WTC11 (cell line): ENCODE measurements around the gene ELAVL1. TPM values are rescaled to one million over a fixed set of nuclear protein-coding genes. Genes with fewer than 3 reads are reported as not detected.

Experiments used
- ATAC-seq: fragments of 200-7000 bp; cut with Tn5 transposase; 2 replicates; pipeline ENCODE4 v1.10.0; 2021; ENCODE audit warnings: mild to moderate bottlenecking, moderate library complexity
- CTCF ChIA-PET: fragments of 300-600 bp; sonication (Branson Sonifier 250); formaldehyde crosslinking; loops from one replicate; lab custom pipeline; 2021; ENCODE audit warnings: antibody characterized with exemption; lab: Charles Lee
- POLR2A ChIA-PET: fragments of 350-600 bp; sonication (Branson Sonifier 250); formaldehyde crosslinking; loops from one replicate; lab custom pipeline; 2021; ENCODE audit warnings: antibody characterized with exemption; lab: Charles Lee
- DNase-seq: peaks from one replicate; pipeline ENCODE4 v3.0.0; 2021; ENCODE audit warnings: low spot score
- H3K27ac Mint-ChIP-seq: 2 replicates; pipeline ENCODE4 v1.8.0; 2021; ENCODE audit warnings: mixed read lengths
- H3K27me3 Mint-ChIP-seq: 2 replicates; pipeline ENCODE4 v1.8.0; 2021; ENCODE audit warnings: low read depth, mild to moderate bottlenecking, moderate library complexity, mixed read lengths
- H3K36me3 Mint-ChIP-seq: 2 replicates; pipeline ENCODE4 v1.8.0; 2021; ENCODE audit warnings: mixed read lengths
- H3K4me1 Mint-ChIP-seq: 2 replicates; pipeline ENCODE4 v1.8.0; 2022; ENCODE audit warnings: mixed read lengths
- H3K4me3 Mint-ChIP-seq: 2 replicates; pipeline ENCODE4 v1.8.0; 2021; ENCODE audit warnings: mild to moderate bottlenecking, moderate library complexity, mixed read lengths
- H3K9me3 Mint-ChIP-seq: 2 replicates; pipeline ENCODE4 v1.8.0; 2021; ENCODE audit warnings: mixed read lengths
- CREB1 ChIP-seq: sonication (generic); formaldehyde crosslinking; IDR thresholded peaks from 2 replicates; pipeline ENCODE4 v1.8.0; 2023; ENCODE audit warnings: mild to moderate bottlenecking, missing genetic modification reagents
- FOXK1 ChIP-seq: sonication (generic); formaldehyde crosslinking; IDR thresholded peaks from 2 replicates; pipeline ENCODE4 v1.8.0; 2022; ENCODE audit warnings: mild to moderate bottlenecking, moderate library complexity, missing genetic modification reagents
- JAZF1 ChIP-seq: fragments of 250-450 bp; sonication (Bioruptor Pico); IDR thresholded peaks from 2 replicates; pipeline ENCODE4 v1.9.0; 2021; ENCODE audit warnings: moderate library complexity, mild to moderate bottlenecking, inconsistent platforms
- KAT7 ChIP-seq: sonication (generic); formaldehyde crosslinking; IDR thresholded peaks from 2 replicates; pipeline ENCODE4 v1.8.1; 2023; ENCODE audit warnings: missing genetic modification reagents, mild to moderate bottlenecking, borderline replicate concordance
- NFE2L1 ChIP-seq: sonication (generic); formaldehyde crosslinking; IDR thresholded peaks from 2 replicates; pipeline ENCODE4 v1.8.1; 2023; ENCODE audit warnings: missing genetic modification reagents
- ZNF138 ChIP-seq: sonication (generic); formaldehyde crosslinking; conservative IDR thresholded peaks from 2 replicates; pipeline ENCODE4 v1.8.1; 2022; ENCODE audit warnings: mild to moderate bottlenecking, moderate library complexity, missing genetic modification reagents
- ZNF671 ChIP-seq: fragments of 250-450 bp; sonication (Bioruptor Pico); IDR thresholded peaks from 2 replicates; pipeline ENCODE4 v1.8.0; 2021; ENCODE audit warnings: mild to moderate bottlenecking
- total RNA-seq: library from RNA; stranded (reverse); gene quantifications from 3 replicates; pipeline ENCODE4 v1.2.3, GENCODE V29; 2021
- TF ChIP-seq, protein P1 (sequence below): sonication (generic); formaldehyde crosslinking; IDR thresholded peaks from 2 replicates; pipeline ENCODE4 v1.8.1; 2023; ENCODE audit warnings: mild to moderate bottlenecking, missing genetic modification reagents, moderate library complexity
- TF ChIP-seq, protein P2 (sequence below): fragments of 250-450 bp; sonication (Bioruptor Pico); conservative IDR thresholded peaks from 2 replicates; pipeline ENCODE4 v1.9.0; 2021; ENCODE audit warnings: mild to moderate bottlenecking
- TF ChIP-seq, protein P3 (sequence below): sonication (generic); formaldehyde crosslinking; IDR thresholded peaks from 2 replicates; pipeline ENCODE4 v1.8.1; 2023; ENCODE audit warnings: mild to moderate bottlenecking, missing genetic modification reagents, moderate library complexity
- TF ChIP-seq, protein P4 (sequence below): sonication (generic); formaldehyde crosslinking; IDR thresholded peaks from 2 replicates; pipeline ENCODE4 v1.8.1; 2022; ENCODE audit warnings: mild to moderate bottlenecking, missing genetic modification reagents, moderate library complexity, borderline replicate concordance
- TF ChIP-seq, protein P5 (sequence below): sonication (generic); formaldehyde crosslinking; IDR thresholded peaks from 2 replicates; pipeline ENCODE4 v1.8.1; 2022; ENCODE audit warnings: missing genetic modification reagents, borderline replicate concordance
- TF ChIP-seq, protein P6 (sequence below): sonication (generic); formaldehyde crosslinking; IDR thresholded peaks from 2 replicates; pipeline ENCODE4 v1.8.1; 2023; ENCODE audit warnings: mild to moderate bottlenecking, moderate library complexity, missing genetic modification reagents

ELAVL1 gene
- total RNA-seq, 1 experiment from 2014 or later: 160 TPM

DNA sequence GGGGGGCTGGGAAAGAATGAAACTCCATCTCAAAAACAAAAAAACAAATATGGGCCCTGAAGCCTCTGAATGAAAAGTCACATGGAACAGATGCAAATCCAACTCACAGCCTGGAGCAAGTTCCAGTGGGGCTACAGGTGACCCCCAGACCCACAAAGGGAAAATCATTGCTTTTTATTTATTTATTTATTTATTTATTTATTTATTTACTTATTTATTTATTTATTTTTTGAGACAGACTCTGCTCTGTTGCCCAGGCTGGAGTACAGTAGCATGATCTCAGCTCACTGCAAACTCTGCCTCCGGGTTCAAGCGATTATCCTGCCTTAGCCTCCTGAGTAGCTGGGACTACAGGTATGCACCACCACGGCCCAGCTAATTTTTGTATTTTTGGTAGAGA is 33.8 kb upstream of the ELAVL1 start:
- Mint-ChIP-seq H3K27me3 (peaks cover 15% of the 10 kb centered on the region), H3K36me3 (no peaks in the 10 kb centered on the region), H3K4me3 (no peak overlapping the region), H3K9me3 (peaks cover 4% of the 10 kb centered on the region; the same call in 1 of the 2 replicates), H3K4me1 (0 out of 2 replicates have a peak, but pooled peaks cover 4% of the 10 kb centered on the region), H3K27ac (no peak overlapping the region)
- ChIA-PET CTCF (no interaction called here), POLR2A (no interaction called here)
- TF ChIP-seq, protein P1, sequence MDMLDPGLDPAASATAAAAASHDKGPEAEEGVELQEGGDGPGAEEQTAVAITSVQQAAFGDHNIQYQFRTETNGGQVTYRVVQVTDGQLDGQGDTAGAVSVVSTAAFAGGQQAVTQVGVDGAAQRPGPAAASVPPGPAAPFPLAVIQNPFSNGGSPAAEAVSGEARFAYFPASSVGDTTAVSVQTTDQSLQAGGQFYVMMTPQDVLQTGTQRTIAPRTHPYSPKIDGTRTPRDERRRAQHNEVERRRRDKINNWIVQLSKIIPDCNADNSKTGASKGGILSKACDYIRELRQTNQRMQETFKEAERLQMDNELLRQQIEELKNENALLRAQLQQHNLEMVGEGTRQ (CRISPR knock-in tag): no peak
- no peak for DNase-seq
- no peak for ATAC-seq

DNA sequence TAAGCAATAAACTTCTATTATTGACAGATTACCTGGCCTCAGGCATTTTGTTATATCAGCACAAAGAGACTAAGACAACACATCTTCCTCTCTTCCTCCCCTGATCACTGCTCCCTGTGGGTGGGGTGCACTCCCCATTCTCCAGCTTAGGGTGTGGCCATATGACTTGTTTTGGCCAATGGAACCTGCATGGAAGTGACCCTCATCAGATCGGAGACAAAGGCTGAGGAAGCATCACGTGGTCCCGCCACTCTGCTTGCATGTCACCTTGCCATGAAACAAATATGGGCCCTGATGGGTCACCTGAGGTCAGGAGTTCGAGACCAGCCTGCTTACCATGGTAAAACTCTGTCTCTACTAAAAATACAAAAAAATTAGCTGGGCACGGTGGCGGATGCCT is 33.4 kb upstream of the ELAVL1 start:
- Mint-ChIP-seq H3K36me3 (no peaks in the 10 kb centered on the region), H3K27me3 (peaks cover 13% of the 10 kb centered on the region), H3K27ac (no peak overlapping the region), H3K4me1 (0 out of 2 replicates have a peak, but pooled peaks cover 4% of the 10 kb centered on the region), H3K9me3 (peaks cover 4% of the 10 kb centered on the region; the same call in 1 of the 2 replicates), H3K4me3 (no peak overlapping the region)
- no peak for DNase-seq
- no peak for ATAC-seq
- ChIA-PET POLR2A (interaction anchor here (0.7 kb wide), 1 partner anchor 140 kb away, joined by 3 read pairs; no protein-coding TSS in a partner anchor), CTCF (no interaction called here)
- TF ChIP-seq KAT7 (CRISPR knock-in tag): no peak
- TF ChIP-seq, protein P2, sequence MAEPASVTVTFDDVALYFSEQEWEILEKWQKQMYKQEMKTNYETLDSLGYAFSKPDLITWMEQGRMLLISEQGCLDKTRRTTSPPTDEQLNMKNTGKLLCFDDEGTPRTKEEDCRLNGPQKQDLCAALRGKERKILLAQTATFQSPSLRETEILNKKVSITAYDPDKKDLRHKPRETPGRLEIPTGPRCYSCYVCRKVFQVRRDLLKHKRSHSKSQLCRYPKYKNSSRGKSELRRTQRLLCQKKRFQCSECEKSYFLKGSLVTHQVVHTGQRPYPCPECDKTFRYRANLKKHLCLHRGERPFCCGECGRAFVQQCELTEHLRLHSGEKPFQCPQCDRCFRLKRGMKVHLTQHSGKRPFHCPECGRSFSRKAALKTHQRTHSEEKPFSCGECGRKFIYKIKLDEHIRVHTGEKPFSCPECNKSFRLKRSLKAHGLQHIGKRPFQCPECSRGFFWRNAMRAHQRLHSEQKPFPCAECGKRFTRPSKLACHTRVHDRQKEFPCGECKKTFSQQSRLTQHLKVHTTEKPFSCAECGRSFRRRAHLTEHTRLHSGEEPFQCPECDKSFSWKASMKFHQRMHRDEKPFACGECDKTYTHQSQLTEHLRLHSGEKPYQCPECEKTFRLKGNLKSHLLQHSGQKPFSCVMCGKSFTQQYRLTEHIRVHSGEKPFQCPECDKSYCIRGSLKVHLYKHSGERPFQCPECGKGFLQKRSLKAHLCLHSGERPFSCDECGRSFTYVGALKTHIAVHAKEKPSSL (CRISPR knock-in tag): no peak
- TF ChIP-seq, protein P3, sequence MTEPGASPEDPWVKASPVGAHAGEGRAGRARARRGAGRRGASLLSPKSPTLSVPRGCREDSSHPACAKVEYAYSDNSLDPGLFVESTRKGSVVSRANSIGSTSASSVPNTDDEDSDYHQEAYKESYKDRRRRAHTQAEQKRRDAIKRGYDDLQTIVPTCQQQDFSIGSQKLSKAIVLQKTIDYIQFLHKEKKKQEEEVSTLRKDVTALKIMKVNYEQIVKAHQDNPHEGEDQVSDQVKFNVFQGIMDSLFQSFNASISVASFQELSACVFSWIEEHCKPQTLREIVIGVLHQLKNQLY (CRISPR knock-in tag): no peak
- TF ChIP-seq ZNF671: no peak
- TF ChIP-seq, protein P4, sequence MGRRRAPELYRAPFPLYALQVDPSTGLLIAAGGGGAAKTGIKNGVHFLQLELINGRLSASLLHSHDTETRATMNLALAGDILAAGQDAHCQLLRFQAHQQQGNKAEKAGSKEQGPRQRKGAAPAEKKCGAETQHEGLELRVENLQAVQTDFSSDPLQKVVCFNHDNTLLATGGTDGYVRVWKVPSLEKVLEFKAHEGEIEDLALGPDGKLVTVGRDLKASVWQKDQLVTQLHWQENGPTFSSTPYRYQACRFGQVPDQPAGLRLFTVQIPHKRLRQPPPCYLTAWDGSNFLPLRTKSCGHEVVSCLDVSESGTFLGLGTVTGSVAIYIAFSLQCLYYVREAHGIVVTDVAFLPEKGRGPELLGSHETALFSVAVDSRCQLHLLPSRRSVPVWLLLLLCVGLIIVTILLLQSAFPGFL (CRISPR knock-in tag): no peak
- no peak for TF ChIP-seq ZNF138

DNA sequence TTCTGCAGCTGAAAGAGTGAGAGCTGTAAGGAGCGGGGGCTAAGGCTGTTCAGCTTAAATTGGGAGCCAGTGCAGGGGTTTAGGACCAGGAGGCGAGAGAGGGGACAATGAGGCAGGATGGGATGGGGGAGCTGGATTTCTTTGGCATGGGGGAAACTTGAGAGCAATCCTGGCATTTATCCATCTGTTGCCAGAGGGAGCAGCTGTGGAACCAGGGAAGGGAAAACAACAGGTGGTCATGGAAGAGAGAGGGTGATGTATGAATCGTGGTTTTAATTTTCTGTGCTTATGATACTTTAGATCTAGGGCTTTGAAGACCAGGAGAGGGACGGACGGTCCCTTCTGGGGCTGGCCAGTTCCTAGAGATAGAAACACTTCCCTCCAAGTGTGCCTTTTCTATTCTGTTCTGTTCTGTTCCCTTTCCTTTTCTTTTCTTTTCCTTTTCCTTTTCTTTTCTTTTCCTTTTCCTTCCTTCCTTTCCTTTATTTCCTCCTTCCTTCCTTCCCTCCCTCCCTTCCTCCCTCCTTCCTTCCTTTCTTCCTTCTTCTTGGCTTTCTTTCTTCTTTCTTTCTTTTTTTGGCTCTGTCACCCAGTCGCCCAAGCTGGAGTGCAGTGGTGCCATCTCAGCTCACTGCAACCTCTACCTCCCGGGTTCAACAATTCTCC is 31.1 kb upstream of the ELAVL1 start:
- POLR2A ChIA-PET: interaction anchor here (0.6 kb wide), 1 partner anchor 261 kb away, joined by 4 read pairs; no protein-coding TSS in a partner anchor
- H3K9me3 Mint-ChIP-seq: peaks cover 4% of the 10 kb centered on the region; the same call in 1 of the 2 replicates
- TF ChIP-seq NFE2L1 (CRISPR knock-in tag): no peak
- TF ChIP-seq, protein P5, sequence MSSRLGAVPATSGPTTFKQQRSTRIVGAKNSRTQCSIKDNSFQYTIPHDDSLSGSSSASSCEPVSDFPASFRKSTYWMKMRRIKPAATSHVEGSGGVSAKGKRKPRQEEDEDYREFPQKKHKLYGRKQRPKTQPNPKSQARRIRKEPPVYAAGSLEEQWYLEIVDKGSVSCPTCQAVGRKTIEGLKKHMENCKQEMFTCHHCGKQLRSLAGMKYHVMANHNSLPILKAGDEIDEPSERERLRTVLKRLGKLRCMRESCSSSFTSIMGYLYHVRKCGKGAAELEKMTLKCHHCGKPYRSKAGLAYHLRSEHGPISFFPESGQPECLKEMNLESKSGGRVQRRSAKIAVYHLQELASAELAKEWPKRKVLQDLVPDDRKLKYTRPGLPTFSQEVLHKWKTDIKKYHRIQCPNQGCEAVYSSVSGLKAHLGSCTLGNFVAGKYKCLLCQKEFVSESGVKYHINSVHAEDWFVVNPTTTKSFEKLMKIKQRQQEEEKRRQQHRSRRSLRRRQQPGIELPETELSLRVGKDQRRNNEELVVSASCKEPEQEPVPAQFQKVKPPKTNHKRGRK: 0 out of 2 replicates have a peak, but pooled peaks have one; percentile 17
- peaks cover 12% of the 10 kb centered on the region for H3K4me1 Mint-ChIP-seq
- no peak for DNase-seq
- no peak overlapping the region for H3K4me3 Mint-ChIP-seq
- no peaks in the 10 kb centered on the region for H3K36me3 Mint-ChIP-seq
- H3K27ac Mint-ChIP-seq: no peak overlapping the region
- peaks cover 13% of the 10 kb centered on the region for H3K27me3 Mint-ChIP-seq
- CTCF ChIA-PET: interaction anchor here (0.5 to 1.3 kb wide), 4 partner anchors 24 to 117 kb away, joined by 3 to 6 read pairs (median 5); no protein-coding TSS in a partner anchor
- ATAC-seq: no peak

DNA sequence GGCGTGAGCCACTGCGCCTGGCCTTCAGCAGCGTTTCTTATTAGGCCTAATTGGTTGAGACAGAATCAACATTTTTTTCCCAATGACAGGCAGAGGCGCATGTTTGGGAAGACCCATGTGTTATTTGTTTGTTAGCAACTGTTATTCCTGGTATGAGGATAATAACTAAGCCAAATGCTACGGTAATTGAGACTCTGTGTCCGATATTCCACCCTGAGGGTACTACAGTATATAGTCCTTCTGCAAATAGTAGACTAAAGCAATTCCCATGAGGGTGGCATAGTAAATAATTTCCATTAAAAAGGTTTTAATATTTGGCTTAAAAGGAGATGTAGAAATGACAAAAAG is 28.7 kb upstream of the ELAVL1 start:
- H3K4me1 Mint-ChIP-seq: peaks cover 17% of the 10 kb centered on the region
- ChIA-PET POLR2A (no interaction called here), CTCF (no interaction called here)
- ATAC-seq: no peak
- H3K27ac Mint-ChIP-seq: no peak overlapping the region
- no peak for DNase-seq
- peaks cover 4% of the 10 kb centered on the region; the same call in 1 of the 2 replicates for H3K9me3 Mint-ChIP-seq
- H3K27me3 Mint-ChIP-seq: peaks cover 10% of the 10 kb centered on the region
- no peaks in the 10 kb centered on the region for H3K36me3 Mint-ChIP-seq
- H3K4me3 Mint-ChIP-seq: no peak overlapping the region
- TF ChIP-seq FOXK1 (CRISPR knock-in tag) (no peak), CREB1 (CRISPR knock-in tag) (no peak), JAZF1 (no peak)
- TF ChIP-seq, protein P2 (CRISPR knock-in tag): no peak
- TF ChIP-seq, protein P6, sequence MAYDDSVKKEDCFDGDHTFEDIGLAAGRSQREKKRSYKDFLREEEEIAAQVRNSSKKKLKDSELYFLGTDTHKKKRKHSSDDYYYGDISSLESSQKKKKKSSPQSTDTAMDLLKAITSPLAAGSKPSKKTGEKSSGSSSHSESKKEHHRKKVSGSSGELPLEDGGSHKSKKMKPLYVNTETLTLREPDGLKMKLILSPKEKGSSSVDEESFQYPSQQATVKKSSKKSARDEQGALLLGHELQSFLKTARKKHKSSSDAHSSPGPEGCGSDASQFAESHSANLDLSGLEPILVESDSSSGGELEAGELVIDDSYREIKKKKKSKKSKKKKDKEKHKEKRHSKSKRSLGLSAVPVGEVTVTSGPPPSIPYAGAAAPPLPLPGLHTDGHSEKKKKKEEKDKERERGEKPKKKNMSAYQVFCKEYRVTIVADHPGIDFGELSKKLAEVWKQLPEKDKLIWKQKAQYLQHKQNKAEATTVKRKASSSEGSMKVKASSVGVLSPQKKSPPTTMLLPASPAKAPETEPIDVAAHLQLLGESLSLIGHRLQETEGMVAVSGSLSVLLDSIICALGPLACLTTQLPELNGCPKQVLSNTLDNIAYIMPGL: no peak
